NCI-H1436 treated with DMSO at 0.1 percent for 48 hours (cell line): ENCODE data around the gene ABCG8.

Experiments used
- DNase-seq: peaks from one replicate; lab custom pipeline; 2025; lab: John Stamatoyannopoulos, UW

Gene ABCG8

GRCh38 chr2:43826305-43827250, 12.2 kb upstream of the ABCG8 start:
- DNase-seq: no peak

GRCh38 chr2:43831543-43832294, 7.1 kb upstream of the ABCG8 start:
- no peak for DNase-seq

GRCh38 chr2:43832457-43832856, 6.3 kb upstream of the ABCG8 start:
- no peak for DNase-seq

GRCh38 chr2:43837033-43837432, 1.7 kb upstream of the ABCG8 start:
- no peak for DNase-seq

- DNase-seq: no peak
These were observed 776 bp upstream of the ABCG8 start for GRCh38 chr2:43837831-43838559.

GRCh38 chr2:43839776-43840564, 1.2 kb downstream of the ABCG8 start:
- DNase-seq: no peak

GRCh38 chr2:43840965-43841364, 2.2 kb downstream of the ABCG8 start:
- no peak for DNase-seq

- no peak for DNase-seq
These were observed 3.4 kb downstream of the ABCG8 start for GRCh38 chr2:43841949-43842865.

GRCh38 chr2:43842866-43843226, 4.1 kb downstream of the ABCG8 start:
- DNase-seq: no peak

- DNase-seq: no peak
These were observed 6.4 kb downstream of the ABCG8 start for GRCh38 chr2:43845181-43845580.

- no peak for DNase-seq
These were observed 7.5 kb downstream of the ABCG8 start for GRCh38 chr2:43846140-43846793.

- DNase-seq: no peak
These were observed 9.4 kb downstream of the ABCG8 start for GRCh38 chr2:43848214-43848613.

- DNase-seq: no peak
These were observed 12.5 kb downstream of the ABCG8 start for GRCh38 chr2:43851011-43851980.

- no peak for DNase-seq
These were observed 13.5 kb downstream of the ABCG8 start for GRCh38 chr2:43852196-43852730.

GRCh38 chr2:43853141-43854081, 14.6 kb downstream of the ABCG8 start:
- no peak for DNase-seq

- no peak for DNase-seq
These were observed 15.9 kb downstream of the ABCG8 start for GRCh38 chr2:43854671-43855070.

GRCh38 chr2:43855292-43855691, 16.5 kb downstream of the ABCG8 start:
- no peak for DNase-seq
